Measurements from ENCODE around the gene CSRNP3. TPM values are rescaled to one million over a fixed set of nuclear protein-coding genes. Genes with fewer than 3 reads are reported as not detected.

CSRNP3 gene
- total and polyA plus RNA-seq, 2 donors (not counting 3 experiments of a cell fraction or from before 2014, with no cell fraction given) = not detected

DNA sequence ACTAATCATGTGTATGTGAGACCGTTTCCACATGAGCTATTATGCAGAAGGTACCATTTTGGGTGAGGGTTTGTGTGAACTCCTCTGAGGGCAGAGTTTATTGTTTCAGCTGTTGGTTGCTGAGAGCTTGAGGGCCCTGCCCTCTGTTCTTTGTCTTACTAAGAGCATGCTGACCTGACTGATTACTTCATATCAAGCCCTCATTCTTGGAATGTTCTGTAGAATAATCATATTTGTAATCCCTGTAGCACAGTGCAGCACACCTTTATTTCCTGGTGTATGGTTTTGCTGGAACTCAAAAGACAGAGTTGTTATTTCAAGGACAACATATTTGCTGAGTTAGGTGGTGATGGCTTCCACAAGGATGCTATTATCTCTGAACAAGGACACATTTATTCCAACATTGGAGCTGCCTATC is 206.1 kb downstream of the CSRNP3 start:
- H4K20me1 ChIP-seq (replicated peaks; ENCODE audit: control insufficient read depth, extremely low read depth, insufficient read depth, low read length) = no peaks in the 10 kb centered on the region
- POLR2A ChIA-PET = no interaction called here
- no peaks in the 10 kb centered on the region for H3K27me3 ChIP-seq (ENCODE audit: control insufficient read depth in 2 of 2, insufficient read depth in 2 of 2, low read length in 2 of 2)
- H2AFZ ChIP-seq (ENCODE audit: low read depth, low read length) = no peak overlapping the region
- H3K9me3 ChIP-seq (replicated peaks; ENCODE audit: control insufficient read depth, insufficient read depth, low read length) = no peaks in the 10 kb centered on the region
- intact Hi-C loops (cut with micrococcal nuclease) = no loop called here
- no peak overlapping the region for H3K9ac ChIP-seq (replicated peaks; ENCODE audit: extremely low read depth, insufficient read depth, low read length)
- TF ChIP-seq CTCF (IDR thresholded peaks at IDR 0.05; ENCODE audit: extremely low read depth in 1 of 2, insufficient read depth in 1 of 2, low read depth in 1 of 2, low read length in 2 of 2) (no peak), MYC (IDR thresholded peaks at IDR 0.05; ENCODE audit: low read depth, low read length) (no peak), FOS (IDR thresholded peaks at IDR 0.05; ENCODE audit: borderline replicate concordance, insufficient read depth, low read length) (no peak), EZH2 (IDR thresholded peaks at IDR 0.05; ENCODE audit: borderline replicate concordance, low read depth, low read length, severe bottlenecking) (no peak), POLR2AphosphoS5 (IDR thresholded peaks at IDR 0.05; ENCODE audit: insufficient read depth, low read depth, low read length) (no peak), POLR2A (IDR thresholded peaks at IDR 0.05; ENCODE audit: low read depth, low read length) (no peak), GATA2 (IDR thresholded peaks at IDR 0.05; ENCODE audit: insufficient read depth, insufficient read length, low read depth, low read length) (no peak), JUN (IDR thresholded peaks at IDR 0.05; ENCODE audit: borderline replicate concordance, insufficient read depth, insufficient read length, low read depth) (no peak)
- TF ChIP-seq, protein P1, sequence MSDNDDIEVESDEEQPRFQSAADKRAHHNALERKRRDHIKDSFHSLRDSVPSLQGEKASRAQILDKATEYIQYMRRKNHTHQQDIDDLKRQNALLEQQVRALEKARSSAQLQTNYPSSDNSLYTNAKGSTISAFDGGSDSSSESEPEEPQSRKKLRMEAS (IDR thresholded peaks at IDR 0.05; ENCODE audit: insufficient read depth, insufficient read length) = no peak
- H3K9me1 ChIP-seq (replicated peaks; ENCODE audit: control insufficient read depth, extremely low read depth, insufficient read depth, low read length) = no peaks in the 10 kb centered on the region
- no TSS peak for BruUV-seq (replicated peaks)
- no peaks in the 10 kb centered on the region for H3K4me1 ChIP-seq (ENCODE audit: control insufficient read depth, extremely low read depth, insufficient read depth, low read length)
- H3K27ac ChIP-seq (ENCODE audit: insufficient read depth, low read depth, low read length) = no peak overlapping the region
- dilution Hi-C loops (cut with MboI; ENCODE audit: extremely low pct_ligation_motif_present, low sequenced_read_pairs) = no loop called here
- CTCF ChIA-PET = interaction anchor here (1.5 kb wide), 1 partner anchor 9 kb away, joined by 4 read pairs; no protein-coding TSS in a partner anchor
- no peaks in the 10 kb centered on the region for H3K36me3 ChIP-seq (ENCODE audit: control insufficient read depth in 2 of 2, extremely low read depth in 1 of 2, insufficient read depth in 2 of 2, low read length in 2 of 2)
- DNase-seq (ENCODE audit: low read depth, low spot score) (no peak), FAIRE-seq (no peak)
- no peak overlapping the region for H3K4me2 ChIP-seq (ENCODE audit: insufficient read depth, low read length)
- H3K4me3 ChIP-seq (replicated peaks in 1 of 3; ENCODE audit: insufficient read depth in 1 of 3, low read depth in 1 of 3, low read length in 3 of 3) = no peak overlapping the region
- no peaks in the 10 kb centered on the region for H3K79me2 ChIP-seq (ENCODE audit: control insufficient read depth, insufficient read depth, low read length)
